Osteoblast (primary cell): ENCODE measurements around the gene ZDHHC7. TPM values are rescaled to one million over a fixed set of nuclear protein-coding genes. Genes with fewer than 3 reads are reported as not detected.

Experiments
- DNase-seq: peaks from one replicate; pipeline ENCODE4 v3.0.0; 2011; ENCODE audit warnings: low spot score, mixed read lengths; ENCODE audit not compliant: insufficient read length; ENCODE audit errors: missing footprints
- H2AFZ ChIP-seq: 2 replicates; pipeline ENCODE4 v1.6.0; 2011; ENCODE audit warnings: mild to moderate bottlenecking, low read length
- H3K27ac ChIP-seq: 2 replicates; pipeline ENCODE4 v1.5.1; 2011; ENCODE audit warnings: mild to moderate bottlenecking, low read depth, low read length, moderate library complexity
- H3K27me3 ChIP-seq: 2 replicates; pipeline ENCODE4 v1.6.0; 2012; ENCODE audit warnings: mild to moderate bottlenecking, control low read depth, inconsistent platforms, low read length, moderate library complexity; ENCODE audit not compliant: insufficient read depth
- H3K36me3 ChIP-seq: 2 replicates; pipeline ENCODE4 v1.5.1; 2011; ENCODE audit warnings: mild to moderate bottlenecking, low read length, control low read depth, moderate library complexity; ENCODE audit not compliant: insufficient read depth
- H3K4me1 ChIP-seq: 2 replicates; pipeline ENCODE4 v1.5.1; 2011; ENCODE audit warnings: mild to moderate bottlenecking, low read length, control low read depth, moderate library complexity; ENCODE audit not compliant: insufficient read depth
- H3K4me2 ChIP-seq: 2 replicates; pipeline ENCODE4 v1.6.0; 2011; ENCODE audit warnings: mild to moderate bottlenecking, low read length; ENCODE audit not compliant: insufficient read depth
- H3K4me3 ChIP-seq: fragments of 200-600 bp; sonication (generic); 3 replicates; pipeline ENCODE4 v1.5.1; 2012; ENCODE audit warnings: mild to moderate bottlenecking, low read length, inconsistent platforms; ENCODE audit not compliant: insufficient read depth
- H3K79me2 ChIP-seq: 2 replicates; pipeline ENCODE4 v1.6.0; 2012; ENCODE audit warnings: mild to moderate bottlenecking, low read length, control low read depth, inconsistent platforms; ENCODE audit not compliant: insufficient read depth
- H3K9me3 ChIP-seq: 2 replicates; pipeline ENCODE4 v1.5.1; 2011; ENCODE audit warnings: low read depth, low read length, control low read depth
- H4K20me1 ChIP-seq: 2 replicates; pipeline ENCODE4 v1.6.0; 2012; ENCODE audit warnings: mild to moderate bottlenecking, low read length, control low read depth; ENCODE audit not compliant: insufficient read depth
- CTCF ChIP-seq: IDR thresholded peaks from 2 replicates; pipeline ENCODE4 v1.5.1; 2011; ENCODE audit warnings: mild to moderate bottlenecking, low read depth, low read length, moderate library complexity; ENCODE audit errors: extremely low read depth
- total RNA-seq: library from RNA; depleted of rRNA; stranded (reverse); fragments of >200 nt; gene quantifications from 2 replicates; pipeline ENCODE4 v1.2.3, GENCODE V29; 2012

ZDHHC7 gene
- total RNA-seq, 1 donor = 134 TPM

- no peaks in the 10 kb centered on the region for H3K27me3 ChIP-seq
- peaks cover 3% of the 10 kb centered on the region for H4K20me1 ChIP-seq
- H3K36me3 ChIP-seq = peaks cover 23% of the 10 kb centered on the region
- TF ChIP-seq CTCF = no peak
- H2AFZ ChIP-seq = no peak overlapping the region
- no peak for DNase-seq
- H3K27ac ChIP-seq = peak overlapping the region; percentile 13
- H3K79me2 ChIP-seq = peaks cover 89% of the 10 kb centered on the region
- H3K4me1 ChIP-seq = peaks cover 57% of the 10 kb centered on the region
- H3K9me3 ChIP-seq = no peaks in the 10 kb centered on the region
- no peak overlapping the region for H3K4me2 ChIP-seq
- H3K4me3 ChIP-seq = no peak overlapping the region
These were observed 12.1 kb downstream of the ZDHHC7 start for GRCh38 chr16:84999200-84999599.

- no peak for DNase-seq
- TF ChIP-seq CTCF = no peak
- Histone ChIP-seq H3K4me2 (no peak overlapping the region), H2AFZ (no peak overlapping the region), H3K79me2 (peaks cover 88% of the 10 kb centered on the region), H3K4me3 (no peak overlapping the region), H3K4me1 (peaks cover 48% of the 10 kb centered on the region), H3K36me3 (peaks cover 32% of the 10 kb centered on the region), H4K20me1 (no peaks in the 10 kb centered on the region), H3K9me3 (no peaks in the 10 kb centered on the region), H3K27me3 (no peaks in the 10 kb centered on the region), H3K27ac (peak overlapping the region; percentile 67)
These were observed 15.0 kb downstream of the ZDHHC7 start for GRCh38 chr16:84996365-84996764.

- no peak overlapping the region for H3K4me2 ChIP-seq
- H3K36me3 ChIP-seq = peaks cover 36% of the 10 kb centered on the region
- H3K27ac ChIP-seq = peak overlapping the region; percentile 93
- no peaks in the 10 kb centered on the region for H3K27me3 ChIP-seq
- peaks cover 43% of the 10 kb centered on the region for H3K4me1 ChIP-seq
- H3K9me3 ChIP-seq = no peaks in the 10 kb centered on the region
- no peak overlapping the region for H3K4me3 ChIP-seq
- no peaks in the 10 kb centered on the region for H4K20me1 ChIP-seq
- no peak overlapping the region for H2AFZ ChIP-seq
- TF ChIP-seq CTCF = no peak
- DNase-seq = no peak
- H3K79me2 ChIP-seq = peaks cover 87% of the 10 kb centered on the region
These were observed 15.7 kb downstream of the ZDHHC7 start for GRCh38 chr16:84995663-84996062.

- no peaks in the 10 kb centered on the region for H3K9me3 ChIP-seq
- H2AFZ ChIP-seq = no peak overlapping the region
- H3K4me1 ChIP-seq = peaks cover 36% of the 10 kb centered on the region
- no peaks in the 10 kb centered on the region for H3K27me3 ChIP-seq
- H3K36me3 ChIP-seq = peaks cover 46% of the 10 kb centered on the region
- no peak for TF ChIP-seq CTCF
- no peak for DNase-seq
- peak overlapping the region; percentile 70 for H3K4me2 ChIP-seq
- H3K27ac ChIP-seq = peak overlapping the region; percentile 93
- H4K20me1 ChIP-seq = no peaks in the 10 kb centered on the region
- no peak overlapping the region for H3K4me3 ChIP-seq
- H3K79me2 ChIP-seq = peaks cover 85% of the 10 kb centered on the region
These were observed 17.4 kb downstream of the ZDHHC7 start for GRCh38 chr16:84993926-84994325.
